Subcutaneous adipose tissue (tissue), 4 donors: ENCODE results near the gene AADACL3. TPM values are rescaled to one million over a fixed set of nuclear protein-coding genes. Genes with fewer than 3 reads are reported as not detected.

Experiments
- small RNA-seq: library from RNA; depleted of rRNA; stranded (forward); fragments of <200 nt; gene quantifications from one replicate; pipeline ENCODE3, GENCODE V24; 2016
- total RNA-seq, 4 donors: library from RNA; depleted of rRNA; stranded (reverse); fragments of >200 nt; gene quantifications; one replicate each; pipeline ENCODE4 v1.1.0, GENCODE V29; 2016

Gene AADACL3
- total RNA-seq, 4 donors from 2014 or later: 0.16 to 0.19 TPM; not detected in 2

Small RNA genes lying within 50 kb of the gene (small RNA-seq; reads per million reads assigned to genes)
- not detected for gene AC244670.1

Other genes with a start within 250 kb of the AADACL3 start
- 100 to 1,000 TPM; 147 to 406 (median 256) TPM for gene DHRS3, start 97.9 kb upstream of the AADACL3 start, total RNA-seq
- not detected for gene AADACL4, start 72.0 kb upstream of the AADACL3 start, total RNA-seq
- gene CFAP107, start 30.1 kb downstream of the AADACL3 start, total RNA-seq: not detected
- not detected for gene PRAMEF12, start 57.6 kb downstream of the AADACL3 start, total RNA-seq
- gene PRAMEF1, start 75.3 kb downstream of the AADACL3 start, total RNA-seq: not detected
- gene PRAMEF11, start 115.3 kb downstream of the AADACL3 start, total RNA-seq: not detected
- gene HNRNPCL1, start 132.6 kb downstream of the AADACL3 start, total RNA-seq: not detected
- gene PRAMEF2, start 141.0 kb downstream of the AADACL3 start, total RNA-seq: not detected
- not detected for gene PRAMEF4, start 170.1 kb downstream of the AADACL3 start, total RNA-seq
- gene PRAMEF10, start 182.2 kb downstream of the AADACL3 start, total RNA-seq: not detected
- gene PRAMEF7, start 200.5 kb downstream of the AADACL3 start, total RNA-seq: not detected
- gene PRAMEF6, start 231.5 kb downstream of the AADACL3 start, total RNA-seq: not detected